ENCODE measurements around the gene CFAP77. TPM values are rescaled to one million over a fixed set of nuclear protein-coding genes. Genes with fewer than 3 reads are reported as not detected.

CFAP77 gene
- total and polyA plus RNA-seq, 10 of the 15 experiments (the other 5 are each of a cell fraction or from before 2014, with no cell fraction given): 0.33 TPM; not detected in 9

- TF ChIP-seq ZNF207 (IDR thresholded peaks at IDR 0.05; ENCODE audit: borderline replicate concordance) (no peak), KDM1A (IDR thresholded peaks at IDR 0.05; ENCODE audit: borderline replicate concordance) (no peak), YBX1 (IDR thresholded peaks at IDR 0.05) (no peak), IKZF2 (IDR thresholded peaks at IDR 0.05) (0 out of 4 replicates have a peak, but pooled peaks of 1 of the 2 experiments have one; percentile 27), EP300 (IDR thresholded peaks at IDR 0.05; ENCODE audit: borderline replicate concordance in 1 of 2, control insufficient read depth in 1 of 2, low read depth in 2 of 2, low read length in 2 of 2) (no peak), BRCA1 (IDR thresholded peaks at IDR 0.05; ENCODE audit: low read depth, low read length) (no peak), ZNF592 (IDR thresholded peaks at IDR 0.05) (no peak), ZSCAN29 (IDR thresholded peaks at IDR 0.05) (no peak), RELB (IDR thresholded peaks at IDR 0.05; ENCODE audit: low read depth) (no peak), PAX5 (IDR thresholded peaks at IDR 0.05; ENCODE audit: borderline replicate concordance, low read depth, low read length) (peak; percentile 42; the same call in 1 of the 2 replicates), POU2F2 (IDR thresholded peaks at IDR 0.05; ENCODE audit: borderline replicate concordance, low read depth, low read length) (peak; percentile 85; the same call in 2 of the 3 replicates), RUNX3 (IDR thresholded peaks at IDR 0.05; ENCODE audit: low read length) (peak; percentile 83), USF2 (IDR thresholded peaks at IDR 0.05; ENCODE audit: borderline replicate concordance, low read depth, low read length) (no peak), SP1 (IDR thresholded peaks at IDR 0.05; ENCODE audit: low read depth, low read length) (no peak), IRF5 (IDR thresholded peaks at IDR 0.05; ENCODE audit: borderline replicate concordance) (no peak), RBBP5 (conservative IDR thresholded peaks at IDR 0.05) (no peak), SMAD5 (IDR thresholded peaks at IDR 0.05; ENCODE audit: low read depth) (no peak), TCF7 (IDR thresholded peaks at IDR 0.05; ENCODE audit: borderline replicate concordance) (no peak), SPI1 (IDR thresholded peaks at IDR 0.05; ENCODE audit: borderline replicate concordance, insufficient read depth, low read depth, low read length) (no peak), MYC (IDR thresholded peaks at IDR 0.05; ENCODE audit: insufficient read depth, insufficient read length, insufficient replicate concordance, low read length, severe bottlenecking) (no peak), SMARCA5 (IDR thresholded peaks at IDR 0.05) (no peak), STAT1 (conservative IDR thresholded peaks at IDR 0.05) (no peak), POLR2AphosphoS2 (IDR thresholded peaks at IDR 0.05; ENCODE audit: low read depth, low read length) (no peak), ETV6 (conservative IDR thresholded peaks at IDR 0.05 in 1 of 2, IDR thresholded peaks at IDR 0.05 in 1 of 2; ENCODE audit: borderline replicate concordance in 1 of 2, low read depth in 1 of 2) (no peak), BCL11A (IDR thresholded peaks at IDR 0.05; ENCODE audit: low read depth, low read length) (no peak)
Observed at GRCh38 chr9:132384376-132384775, 25.6 kb upstream of the CFAP77 start (continued).
